OCI-LY7 (cell line): ENCODE data around the gene PRRC2B.

Source experiments
- EZH2phosphoT487 ChIP-seq: fragments of 200-600 bp; sonication (generic); IDR thresholded peaks from 2 replicates; pipeline ENCODE4 v1.6.1; 2018; ENCODE audit warnings: low read depth, borderline replicate concordance, mild to moderate bottlenecking, mixed run types, antibody characterized with exemption, low read length, moderate library complexity, mixed read lengths
- TF ChIP-seq, protein P1 (sequence below): fragments of 200-600 bp; sonication (generic); conservative IDR thresholded peaks from 2 replicates; pipeline ENCODE4 v1.5.1; 2014; ENCODE audit warnings: mild to moderate bottlenecking, antibody characterized with exemption, low read length, moderate library complexity, mixed read lengths

DNA sequence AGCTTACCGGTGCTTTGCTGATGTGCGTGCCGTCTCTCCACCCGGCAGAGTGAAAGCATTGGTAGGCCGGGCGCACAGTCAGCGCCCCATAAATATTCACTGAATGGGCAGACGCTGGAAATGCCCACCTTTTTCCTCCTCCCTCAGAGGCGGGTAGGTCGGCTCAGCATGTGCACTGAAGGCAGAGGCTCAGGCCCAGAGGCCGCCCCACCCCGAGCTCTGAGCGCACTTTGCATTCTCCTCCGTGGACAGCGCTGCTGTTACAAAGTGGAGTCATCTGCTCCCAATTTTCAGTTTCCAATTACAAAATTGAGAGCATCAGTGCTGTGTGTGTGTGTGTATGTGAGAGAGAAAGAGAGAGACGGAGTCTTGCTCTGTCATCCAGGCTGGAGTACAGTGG lies 126.6 kb downstream of the PRRC2B start:
- TF ChIP-seq, protein P1, sequence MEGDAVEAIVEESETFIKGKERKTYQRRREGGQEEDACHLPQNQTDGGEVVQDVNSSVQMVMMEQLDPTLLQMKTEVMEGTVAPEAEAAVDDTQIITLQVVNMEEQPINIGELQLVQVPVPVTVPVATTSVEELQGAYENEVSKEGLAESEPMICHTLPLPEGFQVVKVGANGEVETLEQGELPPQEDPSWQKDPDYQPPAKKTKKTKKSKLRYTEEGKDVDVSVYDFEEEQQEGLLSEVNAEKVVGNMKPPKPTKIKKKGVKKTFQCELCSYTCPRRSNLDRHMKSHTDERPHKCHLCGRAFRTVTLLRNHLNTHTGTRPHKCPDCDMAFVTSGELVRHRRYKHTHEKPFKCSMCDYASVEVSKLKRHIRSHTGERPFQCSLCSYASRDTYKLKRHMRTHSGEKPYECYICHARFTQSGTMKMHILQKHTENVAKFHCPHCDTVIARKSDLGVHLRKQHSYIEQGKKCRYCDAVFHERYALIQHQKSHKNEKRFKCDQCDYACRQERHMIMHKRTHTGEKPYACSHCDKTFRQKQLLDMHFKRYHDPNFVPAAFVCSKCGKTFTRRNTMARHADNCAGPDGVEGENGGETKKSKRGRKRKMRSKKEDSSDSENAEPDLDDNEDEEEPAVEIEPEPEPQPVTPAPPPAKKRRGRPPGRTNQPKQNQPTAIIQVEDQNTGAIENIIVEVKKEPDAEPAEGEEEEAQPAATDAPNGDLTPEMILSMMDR = no peak
- TF ChIP-seq EZH2phosphoT487 = no peak
